Tibial nerve (tissue), 4 donors: ENCODE data around the gene VPS35.

ENCODE experiments used
- CTCF ChIP-seq, 5 experiments: fragments of 200-600 bp in 3 of 5; fragments of 450-650 bp in 2 of 5; sonication (generic) in 3 of 5; IDR thresholded peaks; one replicate each; pipeline ENCODE4 v1.5.1; 2016 to 2019; ENCODE audit warnings: antibody characterized with exemption in 5 of 5, mild to moderate bottlenecking in 3 of 5, moderate library complexity in 2 of 5
- EP300 ChIP-seq, 2 donors: sonication (generic); formaldehyde crosslinking; IDR thresholded peaks; one replicate each; pipeline ENCODE4 v1.6.1; 2017; ENCODE audit warnings: antibody characterized with exemption in 2 of 2, mild to moderate bottlenecking in 1 of 2

DNA sequence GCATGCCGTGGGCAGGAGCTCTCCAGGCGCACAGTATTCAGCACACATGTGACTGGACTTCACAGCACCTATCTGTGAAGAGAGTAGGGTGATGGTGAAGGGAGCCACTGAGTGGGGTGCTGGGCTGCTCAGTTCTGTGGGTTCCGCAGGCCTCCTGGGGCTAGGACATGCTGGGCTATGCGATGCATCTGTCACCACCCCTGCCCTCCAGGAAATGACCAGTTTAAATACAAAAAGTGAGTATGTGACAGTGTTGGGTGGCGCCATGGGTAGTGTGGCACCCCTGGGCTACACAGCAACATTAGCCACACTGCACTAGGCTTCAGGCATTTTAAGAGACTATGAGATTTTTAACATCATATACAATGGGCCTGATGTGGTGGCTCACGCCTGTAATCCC lies 30.6 kb upstream of the VPS35 start:
- TF ChIP-seq CTCF (IDR thresholded peaks at IDR 0.05) (no peak), EP300 (IDR thresholded peaks at IDR 0.05) (no peak)
